Fibroblast of skin of right quadriceps (primary cell): ENCODE results near the gene KIF26B.
"Not testable (repeated sequence)": the region's sequence is repeated elsewhere in the genome, so short reads cannot be mapped to it uniquely, and the experiment has no call there.

ENCODE experiments used
- DNase-seq: peaks from one replicate; pipeline ENCODE4 v3.0.0-alpha.2; 2013

KIF26B gene

GRCh38 chr1:245690156-245690690 is 535.4 kb downstream of the KIF26B start:
- DNase-seq: peak; percentile 19

- no peak for DNase-seq
Measured at GRCh38 chr1:245690946-245691541, 536.3 kb downstream of the KIF26B start.

- no peak for DNase-seq
Measured at GRCh38 chr1:245691897-245692296, 537.1 kb downstream of the KIF26B start.

- no peak for DNase-seq
Measured at GRCh38 chr1:245692318-245692717, 537.5 kb downstream of the KIF26B start.

- no peak for DNase-seq
Measured at GRCh38 chr1:245693116-245693793, 538.5 kb downstream of the KIF26B start.

- no peak for DNase-seq
Measured at GRCh38 chr1:245693941-245694752, 539.4 kb downstream of the KIF26B start.

- DNase-seq: no peak
Measured at GRCh38 chr1:245694753-245695195, 540.0 kb downstream of the KIF26B start.

- DNase-seq: no peak
Measured at GRCh38 chr1:245695211-245695610, 540.4 kb downstream of the KIF26B start.

GRCh38 chr1:245695701-245696100 is 540.9 kb downstream of the KIF26B start:
- DNase-seq: not testable (repeated sequence)

- DNase-seq: no peak
Measured at GRCh38 chr1:245698116-245698515, 543.3 kb downstream of the KIF26B start.

- DNase-seq: no peak
Measured at GRCh38 chr1:245698860-245699259, 544.1 kb downstream of the KIF26B start.

- DNase-seq: no peak
Measured at GRCh38 chr1:245700631-245701030, 545.8 kb downstream of the KIF26B start.

- no peak for DNase-seq
Measured at GRCh38 chr1:245701631-245702030, 546.8 kb downstream of the KIF26B start.

- no peak for DNase-seq
Measured at GRCh38 chr1:245702346-245702745, 547.6 kb downstream of the KIF26B start.

GRCh38 chr1:245704341-245704740 is 549.6 kb downstream of the KIF26B start:
- DNase-seq: no peak

- DNase-seq: peak; percentile 40
Measured at GRCh38 chr1:245704765-245705164, 550.0 kb downstream of the KIF26B start.

GRCh38 chr1:245707941-245708340 is 553.2 kb downstream of the KIF26B start:
- DNase-seq: no peak

GRCh38 chr1:245710961-245711903 is 556.4 kb downstream of the KIF26B start:
- DNase-seq: no peak

- not testable (repeated sequence) for DNase-seq
Measured at GRCh38 chr1:245714027-245714426, 559.2 kb downstream of the KIF26B start.

- peak; percentile 46 for DNase-seq
Measured at GRCh38 chr1:245715291-245715701, 560.5 kb downstream of the KIF26B start.

GRCh38 chr1:245715970-245716369 is 561.2 kb downstream of the KIF26B start:
- peak; percentile 83 for DNase-seq

GRCh38 chr1:245716561-245716960 is 561.8 kb downstream of the KIF26B start:
- no peak for DNase-seq
